ENCODE data around the gene DCDC2C.

Gene DCDC2C

DNA sequence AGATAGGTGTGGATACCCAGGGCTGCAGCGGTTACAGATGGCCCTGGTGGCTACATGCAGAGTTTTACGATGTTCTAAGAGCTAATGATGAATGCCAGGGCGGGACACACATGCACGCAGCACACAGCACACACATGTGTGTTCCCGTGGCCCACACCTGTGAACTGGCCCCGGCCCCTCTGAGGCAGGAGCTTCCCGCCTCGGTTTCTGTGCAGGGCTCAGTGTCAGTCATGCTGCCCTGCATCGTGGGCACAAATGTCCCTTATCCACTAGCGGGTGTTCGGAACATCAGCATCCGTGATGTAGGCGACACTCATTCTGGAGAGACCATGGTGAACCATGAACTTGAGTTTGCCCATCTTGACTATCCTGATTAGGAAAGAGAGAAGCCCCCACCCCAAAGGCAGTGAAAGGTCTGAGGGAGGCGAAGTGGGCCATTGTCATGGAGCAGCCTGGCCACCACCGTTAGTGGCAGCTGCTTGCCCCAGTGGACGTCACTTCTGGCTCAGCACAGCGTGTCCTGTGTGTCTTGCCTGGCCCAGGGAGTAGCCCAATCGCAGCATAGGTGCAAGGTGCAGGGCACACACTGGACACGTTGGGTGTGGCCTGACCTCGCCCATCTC, 43.8 kb downstream of the DCDC2C start:
- DNase-seq = no peak

DNA sequence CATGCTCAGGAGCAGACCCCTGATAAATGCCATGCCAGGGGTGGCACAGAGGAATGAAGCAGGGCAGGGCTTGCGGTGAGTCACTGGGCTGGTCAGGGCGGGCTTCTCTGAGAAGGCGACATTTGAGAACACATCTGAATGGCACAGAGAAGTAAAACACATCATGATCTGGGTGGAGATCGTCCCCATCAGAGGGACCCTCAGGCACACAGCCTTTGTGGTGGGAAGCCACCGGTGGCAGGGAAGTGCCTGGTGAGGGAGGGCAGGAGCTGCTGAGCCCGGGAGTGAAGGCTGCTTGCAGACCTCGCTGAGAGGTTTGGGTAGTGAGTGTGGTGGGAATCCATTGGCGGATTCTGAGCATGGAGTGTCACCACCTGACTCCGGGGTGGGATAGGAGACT, 44.5 kb downstream of the DCDC2C start:
- DNase-seq = no peak

DNA sequence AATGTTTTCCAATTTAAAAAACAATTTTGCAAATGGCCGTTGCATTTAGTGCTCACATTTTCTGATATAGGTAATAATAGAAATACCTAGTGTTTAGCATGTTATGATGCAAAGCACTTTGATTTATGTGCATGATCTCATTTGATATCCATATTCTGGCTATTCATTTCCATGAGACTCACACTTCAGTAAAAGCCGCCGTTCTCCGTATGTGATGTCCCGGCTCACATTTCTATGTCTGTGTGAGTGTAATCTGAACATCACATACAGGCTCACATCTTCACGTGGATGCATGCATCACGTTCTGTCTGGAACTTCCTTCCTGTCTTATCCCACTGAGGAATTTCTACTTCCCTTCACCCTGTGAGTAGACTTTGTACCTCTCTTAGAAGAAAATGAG, 45.8 kb downstream of the DCDC2C start:
- no peak for DNase-seq

DNA sequence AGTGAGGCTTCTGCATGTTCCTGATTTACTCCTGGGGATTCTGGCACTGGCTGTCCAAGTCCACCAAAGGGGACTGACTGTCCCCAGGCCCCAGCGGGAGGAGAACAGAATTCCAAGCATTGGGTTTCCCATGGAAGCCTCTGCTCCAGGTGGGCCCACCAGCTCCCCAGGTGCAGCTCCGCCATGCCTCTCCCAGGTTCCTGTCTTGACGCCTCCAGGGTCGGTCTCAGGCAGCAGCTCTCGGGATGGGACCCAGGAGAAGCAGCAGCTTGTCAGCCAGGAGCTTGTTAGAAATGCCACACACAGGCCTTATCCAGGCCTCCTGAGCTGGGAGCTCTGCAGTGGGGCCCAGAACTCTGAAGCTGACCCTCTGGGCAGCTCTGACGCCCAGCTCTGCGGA, 47.9 kb downstream of the DCDC2C start:
- no peak for DNase-seq

DNA sequence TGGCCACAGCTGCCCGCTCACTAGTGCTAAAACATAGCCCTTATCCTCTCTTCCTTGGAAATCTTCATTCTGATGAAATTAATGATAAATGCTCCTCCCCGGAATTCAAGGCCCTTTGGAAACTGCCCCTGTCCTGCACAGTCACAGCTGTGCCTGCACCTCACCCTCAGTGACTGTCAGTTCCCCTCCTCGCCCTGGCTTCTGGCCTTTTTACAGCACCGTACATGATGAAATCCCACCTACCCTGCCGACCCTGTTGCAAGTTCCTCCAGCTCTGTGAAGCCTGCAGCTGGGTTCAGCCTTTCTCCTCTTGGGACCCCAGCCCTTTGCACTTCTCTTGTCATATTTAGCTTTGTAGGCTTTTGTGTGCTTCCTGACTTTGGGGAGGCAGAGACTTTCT, 48.4 kb downstream of the DCDC2C start:
- DNase-seq = no peak

DNA sequence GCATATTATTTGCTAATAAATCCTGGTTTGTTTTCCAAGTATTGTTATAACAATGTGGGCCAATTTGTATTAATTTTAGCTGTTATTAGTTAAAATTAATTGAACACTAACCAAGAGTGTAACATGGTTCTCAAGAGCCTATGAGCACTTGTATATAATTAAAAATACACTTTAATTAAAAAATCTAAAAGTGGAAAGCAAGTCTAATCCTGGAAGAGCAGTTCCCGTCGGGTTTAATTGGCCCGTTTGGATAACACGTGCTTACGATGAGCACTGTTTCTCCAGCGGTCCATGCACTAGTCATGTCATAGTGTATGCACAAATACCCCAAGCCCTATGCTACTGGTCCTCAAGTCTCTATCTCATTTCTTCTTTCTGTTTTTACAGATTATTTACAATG, 49.0 kb downstream of the DCDC2C start:
- no peak for DNase-seq

DNA sequence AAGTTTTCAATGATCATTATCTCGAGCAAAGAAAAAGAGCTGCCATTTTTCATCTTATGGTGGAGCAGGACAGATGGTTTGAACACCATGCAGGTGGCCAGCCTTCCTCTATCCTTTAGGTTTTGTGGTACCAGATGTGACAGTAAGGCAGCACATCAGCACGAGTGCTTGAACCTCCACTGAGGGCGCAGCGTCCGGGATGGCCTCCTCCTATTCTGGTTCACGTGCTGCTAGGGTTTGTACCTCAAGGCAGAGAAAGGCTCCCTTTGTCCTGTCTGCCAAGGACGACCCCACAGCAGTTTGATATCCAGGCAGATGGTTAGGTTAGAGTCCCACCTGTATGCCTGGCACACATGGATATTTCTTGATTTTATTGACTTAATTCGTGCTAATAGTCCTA, 50.2 kb downstream of the DCDC2C start:
- no peak for DNase-seq

DNA sequence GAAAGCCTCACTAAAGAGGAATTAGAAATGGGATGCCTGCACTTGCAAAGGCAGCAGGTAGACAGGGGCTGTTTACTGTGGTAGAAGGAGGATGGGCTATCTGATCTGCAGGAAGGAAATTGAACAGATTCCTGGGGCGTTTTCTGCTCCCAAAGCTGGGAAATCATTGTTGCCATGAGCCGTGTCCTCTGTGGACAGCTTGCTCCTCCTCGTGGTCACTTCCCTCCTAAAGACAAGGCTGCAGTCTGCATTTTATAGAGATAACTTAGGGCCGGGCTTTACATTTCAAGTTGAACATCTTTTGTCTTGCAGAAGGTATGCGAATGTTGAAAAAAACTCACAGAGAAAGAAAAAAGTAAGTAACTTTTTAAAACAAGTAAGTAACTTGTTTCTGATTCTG, 50.9 kb downstream of the DCDC2C start:
- DNase-seq = no peak

DNA sequence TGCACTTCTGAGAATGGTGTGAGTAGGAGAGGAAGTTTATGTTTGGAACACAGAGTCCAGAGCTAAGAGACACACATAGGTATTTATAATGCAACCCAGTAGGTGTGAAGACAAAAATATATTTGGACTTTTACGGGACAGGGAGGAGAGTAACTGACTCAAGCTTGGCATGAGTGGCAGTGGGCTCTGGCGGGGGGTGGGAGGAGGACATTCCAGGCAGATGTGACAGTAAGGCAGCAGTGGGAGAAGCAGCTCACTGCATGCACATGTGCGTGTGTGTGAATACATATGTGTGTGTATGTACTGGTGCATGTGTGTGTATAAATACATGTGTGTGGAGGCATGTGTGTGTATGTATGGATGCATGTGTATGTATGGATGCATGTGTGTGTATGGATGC, 51.4 kb downstream of the DCDC2C start:
- DNase-seq = no peak

DNA sequence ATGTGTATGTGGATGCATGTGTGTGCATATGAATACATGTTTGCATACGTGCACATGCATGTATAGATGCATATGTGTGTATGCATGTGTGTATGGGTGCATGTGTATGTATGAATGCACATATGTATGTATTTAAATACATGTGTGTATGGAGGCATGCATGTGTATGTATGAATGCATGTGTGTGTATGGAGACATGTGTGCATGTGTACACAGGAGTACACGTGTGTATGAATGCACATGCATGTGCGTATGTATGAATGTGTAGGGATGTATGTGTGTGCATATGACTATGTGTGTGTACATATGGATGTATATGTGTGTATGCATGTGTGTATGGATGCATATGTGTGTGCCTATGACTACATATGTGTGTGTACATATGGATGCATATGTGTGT, 51.9 kb downstream of the DCDC2C start:
- no peak for DNase-seq

DNA sequence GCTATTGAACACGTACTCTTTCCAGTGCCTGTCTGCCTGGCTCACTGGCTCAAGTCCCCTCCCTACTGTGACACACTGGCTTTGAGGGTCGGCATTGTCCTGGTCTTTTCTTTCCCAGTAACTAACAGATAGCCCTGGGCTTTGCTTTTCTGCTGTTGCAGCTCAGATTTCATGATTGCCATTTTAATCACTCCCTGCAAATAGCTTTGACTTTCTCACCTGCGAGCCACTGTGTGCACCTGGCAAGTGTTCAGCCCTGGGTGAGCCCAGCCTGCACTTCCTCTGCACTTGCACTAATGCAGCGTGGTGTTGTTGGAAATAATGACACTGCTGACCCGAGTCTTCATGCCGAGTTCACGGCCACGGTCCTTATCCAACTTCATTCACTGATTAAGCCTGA, 52.9 kb downstream of the DCDC2C start:
- no peak for DNase-seq

DNA sequence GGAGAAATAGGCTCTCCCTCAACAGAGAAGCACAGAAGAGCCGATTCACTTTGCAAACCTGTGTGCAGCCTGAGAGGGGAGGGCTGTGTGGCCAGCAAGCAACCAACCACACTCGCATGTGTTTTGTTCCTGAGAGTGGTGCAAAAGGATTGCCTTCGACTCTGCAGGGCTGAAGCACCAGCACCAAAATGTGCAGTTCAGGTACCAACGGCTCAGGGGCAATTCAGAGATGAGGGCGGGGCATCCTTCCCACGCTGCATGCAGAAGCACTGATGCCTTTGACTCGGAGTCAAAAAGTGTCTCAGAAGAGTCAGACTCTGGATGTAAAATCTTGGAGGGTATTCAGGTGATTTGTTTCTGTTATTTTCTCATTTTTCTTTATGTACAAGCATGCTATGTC, 55.5 kb downstream of the DCDC2C start:
- DNase-seq = no peak

DNA sequence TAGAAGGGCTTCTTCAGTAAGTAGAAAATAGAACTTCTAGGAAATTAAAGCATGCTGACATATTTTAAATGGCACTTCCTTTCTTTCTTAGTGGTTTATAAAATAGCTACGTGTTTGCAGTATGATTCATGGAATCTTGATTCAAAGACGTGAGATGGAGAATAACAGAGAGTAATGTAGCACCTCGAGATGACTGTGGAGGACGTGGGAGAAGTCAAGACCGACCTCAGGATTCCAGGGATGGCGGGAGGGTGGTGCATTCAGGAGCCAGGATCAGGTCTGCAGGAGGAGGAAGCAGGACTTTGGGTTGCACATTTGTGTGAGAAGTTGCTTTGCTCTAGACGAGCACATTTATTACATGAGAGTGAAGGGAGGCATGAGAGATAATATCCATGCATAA, 56.0 kb downstream of the DCDC2C start:
- DNase-seq = no peak

DNA sequence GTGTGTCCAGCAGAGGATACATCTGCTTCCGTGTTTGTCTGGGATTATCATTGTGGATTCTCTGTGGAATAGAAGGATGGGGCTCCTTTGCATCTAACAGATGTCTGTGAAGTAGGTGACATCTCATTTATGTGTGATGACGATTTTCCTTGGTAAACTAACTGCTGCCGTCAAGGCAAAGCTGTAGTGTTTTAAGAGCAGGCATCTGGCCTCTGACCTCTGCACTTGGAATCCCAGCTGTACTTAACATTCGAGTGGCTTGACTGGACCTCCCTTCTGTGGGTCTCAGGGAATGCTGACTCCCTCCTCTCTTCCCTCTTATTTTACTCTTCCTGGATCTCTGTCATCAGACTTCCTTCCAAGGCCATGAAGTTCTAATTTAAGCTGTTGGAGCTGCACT, 56.4 kb downstream of the DCDC2C start:
- DNase-seq = no peak

DNA sequence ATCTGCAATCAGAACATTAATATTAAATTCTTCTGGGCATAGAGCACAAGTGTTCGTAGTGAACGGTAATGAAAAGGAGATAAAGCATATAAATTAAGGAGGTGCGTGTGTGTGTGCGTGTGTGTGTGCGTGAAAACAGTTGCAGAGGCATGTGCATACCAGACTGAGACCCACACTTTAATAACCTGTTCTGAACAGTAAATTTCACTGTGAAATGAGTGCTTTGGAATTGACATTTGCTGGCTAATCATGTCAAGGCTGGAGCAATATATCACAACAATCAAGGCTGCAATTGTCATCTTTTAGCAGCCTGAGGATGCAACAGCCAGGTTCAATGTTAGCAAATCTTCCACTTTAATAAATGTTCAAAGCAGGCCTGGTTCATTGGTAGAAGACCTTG, 57.9 kb downstream of the DCDC2C start:
- DNase-seq = no peak

DNA sequence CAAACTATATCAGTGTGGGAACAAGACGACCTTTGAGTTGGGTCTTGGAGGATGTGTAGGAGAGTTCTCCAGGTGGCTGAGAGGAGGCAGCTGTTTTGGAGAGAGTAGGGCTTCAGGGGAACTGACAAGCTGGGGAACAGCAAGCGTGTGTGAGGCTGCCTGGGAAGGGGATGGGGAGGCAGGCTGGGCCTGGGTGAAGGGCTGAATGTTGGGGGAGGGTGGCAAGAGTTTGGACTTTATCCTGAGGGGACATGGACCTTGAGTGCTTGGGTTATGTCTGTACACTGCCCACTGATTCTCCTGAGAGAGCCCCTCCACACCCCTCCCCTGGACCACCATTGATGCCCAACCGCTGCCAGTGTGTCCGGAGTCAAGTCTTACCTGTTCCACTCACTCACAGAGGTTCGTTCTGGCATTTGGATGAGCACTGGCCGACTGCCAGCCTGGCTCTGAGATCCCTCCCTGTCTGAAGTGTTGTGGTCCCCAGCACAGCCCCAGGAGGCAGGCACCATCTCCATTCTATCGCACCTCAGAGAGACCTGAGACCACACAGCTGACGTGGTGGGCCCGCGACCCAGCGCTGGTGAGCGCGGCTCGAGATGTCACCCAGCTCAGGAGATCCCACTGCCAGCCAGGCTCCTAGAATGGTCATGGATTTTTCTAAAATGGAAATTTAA, 59.5 kb downstream of the DCDC2C start:
- DNase-seq = no peak

DNA sequence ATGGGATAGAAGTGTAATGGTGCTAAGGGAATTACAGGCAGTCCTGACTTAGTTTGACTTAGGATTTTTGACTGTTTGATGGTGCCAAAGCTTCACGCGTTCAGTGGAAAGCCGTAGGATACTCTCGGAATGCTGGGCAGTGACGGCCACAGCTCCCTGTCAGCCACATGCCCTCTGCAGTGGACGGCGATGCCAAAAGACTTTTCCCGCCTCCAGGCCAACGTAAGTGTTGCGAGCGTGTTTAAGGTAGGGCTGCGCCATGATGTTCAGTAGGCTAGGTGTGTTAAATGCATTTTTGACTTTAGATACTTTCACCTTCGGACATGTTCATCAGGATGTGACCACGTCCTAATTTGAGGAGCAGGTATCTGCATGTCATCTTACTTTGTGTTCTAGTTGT, 63.4 kb downstream of the DCDC2C start:
- DNase-seq = no peak

DNA sequence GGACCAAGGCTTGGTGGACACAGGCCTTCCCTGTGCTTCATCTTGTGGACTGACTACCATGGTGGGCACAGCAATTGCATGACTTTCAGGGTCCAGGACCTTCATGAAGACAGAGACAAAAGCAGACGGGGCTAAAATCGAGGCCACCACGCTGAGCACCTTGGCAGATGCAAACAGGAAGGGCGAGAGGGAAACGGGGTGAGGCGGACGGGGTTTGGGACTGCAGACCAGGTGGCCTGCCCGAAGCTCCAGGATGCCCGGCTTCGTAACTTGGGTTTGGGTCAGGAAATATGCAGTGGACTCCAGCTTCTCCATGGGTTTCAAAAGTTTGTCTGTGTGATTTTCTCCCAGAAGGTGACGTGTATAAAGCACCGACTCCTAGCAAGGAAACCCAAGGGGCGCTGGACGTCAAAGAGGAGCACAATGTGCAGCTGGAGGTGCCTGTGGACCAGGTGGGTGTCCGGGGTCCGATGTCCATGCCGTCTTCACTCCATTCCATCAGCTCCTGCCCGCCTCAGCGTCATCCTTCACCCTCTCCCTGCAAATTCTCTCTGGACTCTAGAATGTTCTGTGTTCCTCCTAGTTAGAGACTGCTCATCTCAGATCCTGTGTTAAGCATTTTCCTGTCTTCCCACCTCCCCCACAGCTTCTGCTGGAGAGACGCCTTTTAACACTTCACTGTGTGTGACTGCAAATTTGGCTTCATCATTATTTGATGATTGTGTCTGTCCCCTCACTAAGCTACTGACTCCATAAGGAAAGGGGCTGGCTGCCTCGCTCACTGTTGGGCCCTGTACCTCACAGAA, 65.8 kb downstream of the DCDC2C start:
- DNase-seq = no peak

DNA sequence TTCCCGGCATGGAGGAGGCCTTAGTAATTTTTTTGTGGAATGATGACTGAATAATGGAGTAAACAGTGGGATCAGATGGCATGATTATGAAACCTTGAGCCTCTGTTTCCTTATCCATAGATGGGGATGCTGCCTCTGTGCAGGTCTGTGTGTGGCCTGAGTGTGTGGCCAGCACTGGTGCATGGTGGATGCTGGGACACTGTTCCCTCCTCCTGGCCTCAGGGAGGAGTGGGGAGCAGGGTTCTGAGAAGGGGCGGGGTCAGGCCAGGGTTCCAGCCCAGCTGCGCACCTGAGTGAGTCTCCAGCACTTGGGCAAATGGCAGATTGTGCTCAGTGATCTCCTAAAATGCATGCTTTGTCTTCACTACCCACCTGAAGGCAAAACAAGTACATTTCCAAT, 66.4 kb downstream of the DCDC2C start:
- no peak for DNase-seq

DNA sequence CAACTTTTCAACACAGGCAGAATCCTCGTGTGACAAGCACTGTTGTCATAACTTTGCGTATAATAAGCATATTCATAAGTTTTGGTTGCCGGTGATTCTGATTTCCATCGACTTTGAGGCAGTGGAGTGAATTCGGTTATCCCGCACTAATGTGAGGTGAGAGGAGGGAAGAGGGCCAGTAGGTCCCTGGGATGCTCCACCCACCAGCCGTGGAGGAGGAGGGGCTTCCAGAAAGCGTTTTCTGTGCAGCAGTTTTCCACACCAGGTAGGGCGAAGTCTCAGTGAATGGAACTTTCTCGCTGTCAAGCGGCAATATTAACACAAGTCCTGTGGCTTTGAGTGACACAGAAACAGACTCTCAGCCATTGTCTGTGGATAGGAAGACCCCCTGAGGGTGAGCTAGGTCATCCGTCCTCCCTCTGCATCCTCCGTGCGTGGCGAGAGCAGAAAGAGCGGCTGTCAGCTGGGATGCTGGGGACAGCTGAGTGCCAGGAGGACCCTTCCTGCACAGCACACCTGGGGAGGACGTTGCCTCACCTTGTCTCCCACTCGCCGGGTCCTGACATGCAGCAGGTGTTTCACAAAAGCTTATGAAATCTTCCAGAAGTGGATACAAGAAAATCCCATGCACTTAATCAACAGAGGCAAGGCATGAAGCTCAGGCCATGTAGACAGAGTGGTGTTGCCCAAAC, 67.5 kb downstream of the DCDC2C start:
- no peak for DNase-seq

DNA sequence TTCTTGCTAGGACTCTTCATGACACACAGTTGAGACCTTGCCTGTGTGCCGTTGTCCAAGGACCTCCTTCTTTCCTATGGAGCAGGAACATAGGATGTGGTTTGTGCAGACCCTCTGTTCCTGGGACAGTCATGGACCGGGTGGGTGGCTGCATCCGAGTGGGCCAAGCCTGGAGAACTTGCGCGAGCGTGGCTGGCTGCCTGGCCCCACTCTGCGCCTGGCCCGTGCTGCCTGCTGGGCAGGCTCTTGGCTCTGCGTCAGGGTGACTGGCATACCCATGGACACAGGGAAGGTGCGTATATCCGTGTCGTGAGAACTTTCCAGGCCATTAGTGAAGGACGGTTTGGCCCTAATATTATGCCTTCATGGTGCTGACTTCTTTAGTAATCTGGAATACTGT, 68.2 kb downstream of the DCDC2C start:
- DNase-seq = no peak

DNA sequence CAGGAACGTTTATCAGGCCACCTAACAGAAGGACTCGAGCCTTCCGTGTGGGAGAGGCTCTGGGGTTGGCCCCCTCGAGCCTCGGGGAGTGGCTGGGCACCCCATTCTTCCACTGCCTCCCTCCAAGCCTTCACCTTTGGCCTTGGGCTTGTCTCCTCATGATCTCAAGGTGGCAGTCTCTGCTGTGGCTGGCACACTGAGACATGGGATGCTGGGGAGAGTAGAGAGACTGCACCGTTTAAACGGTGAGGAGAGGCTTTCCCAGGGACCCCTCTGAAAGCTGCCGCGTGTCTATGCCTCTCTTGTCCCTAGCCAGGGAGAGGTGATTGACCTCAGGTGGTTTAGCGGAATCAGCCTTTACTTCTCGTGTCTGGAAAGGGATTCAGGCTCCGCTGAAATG, 71.0 kb downstream of the DCDC2C start:
- DNase-seq = no peak

DNA sequence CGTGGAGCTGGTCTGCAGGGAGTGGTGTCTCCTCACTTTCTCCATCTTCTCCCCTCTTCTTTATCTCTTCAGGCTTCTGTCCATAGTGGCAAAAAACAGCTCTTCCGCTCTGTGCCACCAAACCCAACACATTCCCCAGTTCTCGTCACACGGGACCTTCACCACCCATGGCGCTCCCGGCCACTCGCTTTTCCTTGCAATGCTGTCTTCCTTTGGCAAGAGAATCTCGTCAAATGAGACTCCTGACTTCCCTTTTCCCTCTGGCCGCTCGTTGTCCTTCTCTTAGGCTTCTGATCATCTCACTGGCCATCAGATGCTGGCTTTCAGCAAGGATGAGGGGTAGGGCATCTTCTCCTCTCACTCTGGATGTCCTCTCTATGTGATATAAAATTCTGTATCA, 72.9 kb downstream of the DCDC2C start:
- no peak for DNase-seq

DNA sequence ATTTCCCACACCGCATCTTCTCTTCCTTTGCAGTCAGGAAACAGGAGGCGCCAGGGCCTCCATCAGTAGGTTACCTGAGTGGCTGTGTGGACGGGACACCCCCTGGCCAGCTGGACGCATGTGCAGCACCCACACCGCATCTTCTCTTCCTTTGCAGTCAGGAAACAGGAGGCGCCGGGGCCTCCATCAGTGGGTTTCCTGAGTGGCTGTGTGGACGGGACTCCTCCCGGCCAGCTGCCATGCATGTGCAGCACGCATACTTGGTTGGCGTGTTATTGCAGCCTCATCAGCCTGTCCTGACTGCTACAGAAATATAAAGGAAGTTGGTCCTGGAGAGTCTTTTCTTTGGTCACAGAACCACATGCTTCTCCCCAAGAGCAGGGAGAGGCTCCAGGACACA, 74.6 kb downstream of the DCDC2C start:
- no peak for DNase-seq

Data from stimulated activated CD4-positive, alpha-beta T cell treated with anti-CD3 and anti-CD28 coated beads, Interleukin-15, amount 100 ng/mL, for 24 hours (primary cell).